Adrenal gland (tissue), 12 donors: ENCODE measurements around the gene PTMA. TPM values are rescaled to one million over a fixed set of nuclear protein-coding genes. Genes with fewer than 3 reads are reported as not detected.
A peak's percentile ranks its signal among the peaks of the same experiment; 100 is the strongest.

Source experiments
- DNase-seq, 7 donors: peaks; one replicate each; pipeline ENCODE4 v3.0.0-alpha.2; 2019 to 2020
- H3K27ac ChIP-seq, 5 donors: fragments of 200-600 bp; sonication (generic) in 4 of 5; 1 replicate in 3 of 5; 2 replicates in 2 of 5; pipeline versions ENCODE4 v1.5.1 to v1.8.0; 2016 to 2020; ENCODE audit warnings: mild to moderate bottlenecking in 1 of 5
- H3K27me3 ChIP-seq: fragments of 200-600 bp; 2 replicates; pipeline ENCODE4 v1.8.0; 2021
- H3K36me3 ChIP-seq, 2 donors: fragments of 200-600 bp; replicated peaks in 1 of 2; 1 replicate in 1 of 2; 2 replicates in 1 of 2; pipeline versions ENCODE4 v1.5.1 to v1.8.0; 2018 to 2022
- H3K4me1 ChIP-seq, 2 donors: fragments of 200-600 bp; replicated peaks in 1 of 2; 1 replicate in 1 of 2; 2 replicates in 1 of 2; pipeline versions ENCODE4 v1.5.1 to v1.8.0; 2018 to 2021
- H3K4me3 ChIP-seq, 4 donors: fragments of 200-600 bp; sonication (generic) in 3 of 4; one replicate each; pipeline ENCODE4 v1.5.1; 2016 to 2018
- H3K9me3 ChIP-seq, 3 donors: fragments of 200-600 bp; sonication (generic) in 1 of 3; replicated peaks in 1 of 3; 1 replicate in 2 of 3; 2 replicates in 1 of 3; pipeline versions ENCODE4 v1.5.1 to v1.8.0; 2016 to 2021
- POLR2A ChIP-seq, 2 donors: fragments of 450-650 bp; IDR thresholded peaks; one replicate each; pipeline ENCODE4 v1.6.1; 2017; ENCODE audit warnings: antibody characterized with exemption in 2 of 2, mild to moderate bottlenecking in 2 of 2, moderate library complexity in 1 of 2
- WGBS, 4 donors: extraction: QIAGEN DNeasy Blood & Tissue Kit in 2 of 4; methylation state at CpG; one replicate each; pipeline versions ENCODE4 v1.1.5 to v1.1.7; 2013 to 2017; 5-methylcytosine and 5-hydroxymethylcytosine counted together
- intact Hi-C, 2 donors: fragments of 100-400 bp; cut with DNase I; formaldehyde crosslinking; loops; one replicate each; pipeline versions ENCODE4 v1.14.1 to v1.15.0; 2022 to 2023
- polyA plus RNA-seq, 3 donors: library from polyadenylated mRNA; stranded (reverse); fragments of 200-250 nt in 2 of 3; fragments of 350-450 nt in 1 of 3; fragmentation: Illumina TruSeq in 1 of 3; extraction: RNeasy Lipid Tissue Mini Kit (QIAGEN cat#74804) in 1 of 3; gene quantifications; one replicate each; pipeline ENCODE4 v1.2.3, GENCODE V29; 2013 to 2014
- total RNA-seq, 9 donors: library from RNA; depleted of rRNA in 4 of 9; stranded (reverse); fragments of >200 nt in 4 of 9; fragments of 120-200 nt in 1 of 9; fragmentation: NEBNext Ultra II Directional in 1 of 9; extraction: Animal tissue kit (Norgen Biotek cat#: 25700) in 1 of 9; gene quantifications; one replicate each; pipeline versions ENCODE4 v1.1.0 to v1.2.4, GENCODE V29; 2013 to 2023
- TF ChIP-seq, protein P1 (sequence below), 6 experiments: fragments of 450-650 bp in 4 of 6; fragments of 200-600 bp in 2 of 6; sonication (generic) in 1 of 6; IDR thresholded peaks; 1 replicate in 5 of 6; 2 replicates in 1 of 6; pipeline versions ENCODE4 v1.5.1 to v1.8.0; 2016 to 2021; ENCODE audit warnings: antibody characterized with exemption in 6 of 6, mild to moderate bottlenecking in 2 of 6, moderate library complexity in 1 of 6
- donor health status: healthy with polysubstance abuse.
- donor health status: Bipolar disorder and iron deficiency.
- donor health status: DM: yes; HTN: yes; CAD: no.
- donor health status: DM: no; HTN: no; CAD: no.
- donor health status: DM: no; HTN: no; CAD: no.
- donor health status: DM: yes; HTN: yes; CAD: no.

PTMA gene
- total and polyA plus RNA-seq, 12 donors: 346 to 1,198 (median 504) TPM

- Histone ChIP-seq H3K4me3 (no peak overlapping the region), H3K36me3 (no peaks in the 10 kb centered on the region), H3K4me1 (peaks cover 16 to 25% of the 10 kb centered on the region in 2 donors), H3K27ac (no peak overlapping the region), H3K27me3 (no peaks in the 10 kb centered on the region), H3K9me3 (no peaks in the 10 kb centered on the region)
- 91 to 100% (median 93%) methylated on average over 3 of the region's 3 CpGs for WGBS, 4 donors
- no peak for TF ChIP-seq POLR2A (IDR thresholded peaks at IDR 0.05)
- TF ChIP-seq, protein P1, sequence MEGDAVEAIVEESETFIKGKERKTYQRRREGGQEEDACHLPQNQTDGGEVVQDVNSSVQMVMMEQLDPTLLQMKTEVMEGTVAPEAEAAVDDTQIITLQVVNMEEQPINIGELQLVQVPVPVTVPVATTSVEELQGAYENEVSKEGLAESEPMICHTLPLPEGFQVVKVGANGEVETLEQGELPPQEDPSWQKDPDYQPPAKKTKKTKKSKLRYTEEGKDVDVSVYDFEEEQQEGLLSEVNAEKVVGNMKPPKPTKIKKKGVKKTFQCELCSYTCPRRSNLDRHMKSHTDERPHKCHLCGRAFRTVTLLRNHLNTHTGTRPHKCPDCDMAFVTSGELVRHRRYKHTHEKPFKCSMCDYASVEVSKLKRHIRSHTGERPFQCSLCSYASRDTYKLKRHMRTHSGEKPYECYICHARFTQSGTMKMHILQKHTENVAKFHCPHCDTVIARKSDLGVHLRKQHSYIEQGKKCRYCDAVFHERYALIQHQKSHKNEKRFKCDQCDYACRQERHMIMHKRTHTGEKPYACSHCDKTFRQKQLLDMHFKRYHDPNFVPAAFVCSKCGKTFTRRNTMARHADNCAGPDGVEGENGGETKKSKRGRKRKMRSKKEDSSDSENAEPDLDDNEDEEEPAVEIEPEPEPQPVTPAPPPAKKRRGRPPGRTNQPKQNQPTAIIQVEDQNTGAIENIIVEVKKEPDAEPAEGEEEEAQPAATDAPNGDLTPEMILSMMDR (IDR thresholded peaks at IDR 0.05): no peak
- peak in 1 of 7 donors; percentile 4 for DNase-seq
- intact Hi-C loops: no loop called here
These were observed 4.3 kb upstream of the PTMA start for GRCh38 chr2:231704017-231704416.

DNA sequence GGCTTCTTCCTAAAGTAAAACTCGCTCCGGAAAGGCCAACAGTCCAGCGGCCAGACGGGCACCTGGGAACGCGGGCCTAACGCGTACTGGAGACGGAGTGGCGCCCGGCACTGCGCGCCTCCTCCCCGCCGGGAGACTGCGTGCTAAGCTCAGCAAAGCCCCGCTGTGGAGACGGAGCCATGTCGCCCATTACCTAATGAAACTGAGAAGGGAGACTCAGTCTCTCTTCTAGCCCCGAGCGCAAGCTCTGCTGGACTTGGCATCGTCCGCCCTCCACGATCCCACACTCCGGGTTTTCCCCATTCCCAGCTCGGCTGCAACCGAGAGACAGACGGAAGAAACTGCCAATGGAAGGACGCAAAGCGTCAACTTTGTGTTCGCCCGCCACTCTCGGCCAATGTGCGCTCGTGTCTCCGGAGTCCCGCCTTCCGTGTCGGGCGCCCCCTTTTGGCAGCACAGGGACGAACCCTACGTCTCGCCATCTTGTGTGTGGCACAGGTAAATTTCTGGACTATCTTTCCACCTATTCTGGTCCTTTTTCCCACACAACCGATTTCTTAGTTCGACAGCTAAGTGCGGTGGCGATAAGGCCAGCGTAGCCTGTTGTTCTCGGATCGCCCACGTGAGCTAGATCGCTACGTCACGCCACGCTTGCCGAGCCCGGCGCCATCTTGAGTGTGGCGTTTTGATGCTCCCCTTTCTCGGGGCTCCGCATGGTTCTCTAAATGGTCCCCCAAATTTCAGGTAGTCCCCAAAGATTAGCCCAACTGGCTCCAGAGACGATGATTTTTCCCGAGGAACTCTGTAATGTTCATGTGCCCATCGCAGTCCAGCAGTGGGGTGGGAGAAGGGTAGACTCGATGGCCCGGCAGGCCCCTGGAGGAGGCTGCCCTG lies 1.3 kb upstream of the PTMA start:
- H3K4me3 ChIP-seq: peak overlapping the region; percentile 53 to 84 (median 69)
- H3K9me3 ChIP-seq: no peaks in the 10 kb centered on the region
- H3K36me3 ChIP-seq: peaks cover 0 to 8% of the 10 kb centered on the region in 2 donors
- TF ChIP-seq, protein P1 (IDR thresholded peaks at IDR 0.05): peak; percentile 72 to 87 (median 82)
- peak; percentile 64 to 90 for TF ChIP-seq POLR2A (IDR thresholded peaks at IDR 0.05)
- H3K27me3 ChIP-seq: no peaks in the 10 kb centered on the region
- H3K4me1 ChIP-seq: peaks cover 23 to 33% of the 10 kb centered on the region in 2 donors
- intact Hi-C loops: no loop called here
- WGBS, 4 donors: 0 to 1% (median 1%) methylated on average over 30 to 66 of the region's 66 CpGs
- peak overlapping the region; percentile 97 to 100 (median 100) for H3K27ac ChIP-seq
- DNase-seq: peak; percentile 98 to 99 (median 99)

DNA sequence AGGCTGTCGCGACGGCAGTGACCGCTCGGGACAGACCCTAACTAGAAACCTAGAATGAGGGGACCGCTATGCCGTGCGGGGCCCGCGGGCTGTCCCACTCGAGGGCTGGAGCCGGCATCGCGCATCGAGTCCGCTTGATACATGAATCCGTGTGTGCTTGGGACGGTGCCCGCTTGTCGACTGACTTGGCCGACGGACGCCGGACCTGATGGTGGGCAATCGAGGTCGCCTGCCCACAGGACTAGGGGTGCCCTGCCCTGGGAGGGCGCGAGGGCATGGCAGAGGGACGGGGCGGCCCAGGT lies 749 bp upstream of the PTMA start:
- no peaks in the 10 kb centered on the region for H3K9me3 ChIP-seq

More for the DNA sequence above, 749 bp upstream of the PTMA start:
- Histone ChIP-seq H3K27me3 (no peaks in the 10 kb centered on the region), H3K4me3 (peak overlapping the region in 2 of 4 donors; percentile 28 to 82), H3K4me1 (peaks cover 24 to 34% of the 10 kb centered on the region in 2 donors), H3K27ac (peak overlapping the region; percentile 97 to 100 (median 100)), H3K36me3 (peaks cover 0 to 14% of the 10 kb centered on the region in 2 donors)
- peak in 1 of 7 donors; percentile 90 for DNase-seq
- intact Hi-C loops: no loop called here
- WGBS, 4 donors: 2 to 6% (median 3%) methylated on average over 18 to 30 of the region's 30 CpGs
- TF ChIP-seq, protein P1 (IDR thresholded peaks at IDR 0.05): peak in 1 of 6 experiments; percentile 1
- peak in 1 of 2 donors; percentile 56 for TF ChIP-seq POLR2A (IDR thresholded peaks at IDR 0.05)
